ENCODE results near the gene RAD51B. TPM values are rescaled to one million over a fixed set of nuclear protein-coding genes. Genes with fewer than 3 reads are reported as not detected.

Gene RAD51B
- total RNA-seq, 1 experiment from 2014 or later, result 29.9 TPM

GRCh38 chr14:68312884-68313610, 493.5 kb downstream of the RAD51B start:
- no peak overlapping the region for H3K27ac ChIP-seq
- H3K4me1 ChIP-seq (replicated peaks; ENCODE audit: insufficient read depth), result peaks cover 27% of the 10 kb centered on the region
- intact Hi-C loops (cut with micrococcal nuclease; ENCODE audit: unreplicated experiment), result no loop called here
- H3K4me2 ChIP-seq, result no peak overlapping the region
- TF ChIP-seq, protein P1, sequence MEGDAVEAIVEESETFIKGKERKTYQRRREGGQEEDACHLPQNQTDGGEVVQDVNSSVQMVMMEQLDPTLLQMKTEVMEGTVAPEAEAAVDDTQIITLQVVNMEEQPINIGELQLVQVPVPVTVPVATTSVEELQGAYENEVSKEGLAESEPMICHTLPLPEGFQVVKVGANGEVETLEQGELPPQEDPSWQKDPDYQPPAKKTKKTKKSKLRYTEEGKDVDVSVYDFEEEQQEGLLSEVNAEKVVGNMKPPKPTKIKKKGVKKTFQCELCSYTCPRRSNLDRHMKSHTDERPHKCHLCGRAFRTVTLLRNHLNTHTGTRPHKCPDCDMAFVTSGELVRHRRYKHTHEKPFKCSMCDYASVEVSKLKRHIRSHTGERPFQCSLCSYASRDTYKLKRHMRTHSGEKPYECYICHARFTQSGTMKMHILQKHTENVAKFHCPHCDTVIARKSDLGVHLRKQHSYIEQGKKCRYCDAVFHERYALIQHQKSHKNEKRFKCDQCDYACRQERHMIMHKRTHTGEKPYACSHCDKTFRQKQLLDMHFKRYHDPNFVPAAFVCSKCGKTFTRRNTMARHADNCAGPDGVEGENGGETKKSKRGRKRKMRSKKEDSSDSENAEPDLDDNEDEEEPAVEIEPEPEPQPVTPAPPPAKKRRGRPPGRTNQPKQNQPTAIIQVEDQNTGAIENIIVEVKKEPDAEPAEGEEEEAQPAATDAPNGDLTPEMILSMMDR (conservative IDR thresholded peaks at IDR 0.05), result no peak
- no peak for TF ChIP-seq EZH2 (IDR thresholded peaks at IDR 0.05; ENCODE audit: low read depth)
- no peaks in the 10 kb centered on the region for H4K20me1 ChIP-seq (ENCODE audit: insufficient read depth)
- H3K9me2 ChIP-seq (ENCODE audit: insufficient read depth), result no peaks in the 10 kb centered on the region
- no peaks in the 10 kb centered on the region for H3K27me3 ChIP-seq (ENCODE audit: insufficient read depth, low read depth)
- ChIA-PET CTCF (no interaction called here), POLR2A (ENCODE audit: unreplicated experiment) (no interaction called here)
- H3F3A ChIP-seq (ENCODE audit: insufficient read depth, low read depth), result peaks cover 14% of the 10 kb centered on the region
- H3K79me2 ChIP-seq (ENCODE audit: low read depth), result no peaks in the 10 kb centered on the region
- H3K36me3 ChIP-seq (ENCODE audit: low read depth), result no peaks in the 10 kb centered on the region
- H3K4me3 ChIP-seq, result no peak overlapping the region
- no peak for DNase-seq
- BruUV-seq (replicated peaks), result no TSS peak
- no peaks in the 10 kb centered on the region for H3K9me3 ChIP-seq (ENCODE audit: insufficient read depth, low read depth)
- no peak overlapping the region for H2AFZ ChIP-seq

DNA sequence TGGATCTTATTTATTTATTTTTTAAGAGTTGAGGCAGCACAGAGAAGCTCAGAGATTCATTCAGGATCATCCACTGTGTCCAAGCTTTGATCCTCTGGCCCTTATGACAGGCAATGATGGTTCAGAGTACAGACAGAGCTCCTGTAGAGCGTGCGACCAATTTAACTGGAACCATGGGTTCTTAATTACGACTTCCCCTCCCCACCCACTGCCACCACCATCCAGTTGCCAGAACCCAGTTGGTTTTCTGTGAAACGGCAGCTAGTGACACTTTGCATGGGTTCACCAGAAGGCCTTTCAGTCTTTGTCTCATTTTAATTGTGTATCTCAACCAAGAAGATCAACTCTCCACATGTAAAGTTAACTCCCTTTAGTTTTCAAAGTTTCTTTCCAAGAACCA, 495.1 kb downstream of the RAD51B start:
- Histone ChIP-seq H3K27ac (no peak overlapping the region), H3K9me3 (ENCODE audit: insufficient read depth, low read depth) (no peaks in the 10 kb centered on the region), H3K4me2 (no peak overlapping the region), H3K27me3 (ENCODE audit: insufficient read depth, low read depth) (no peaks in the 10 kb centered on the region), H3K9me2 (ENCODE audit: insufficient read depth) (no peaks in the 10 kb centered on the region), H3K79me2 (ENCODE audit: low read depth) (no peaks in the 10 kb centered on the region), H4K20me1 (ENCODE audit: insufficient read depth) (no peaks in the 10 kb centered on the region), H3K4me1 (replicated peaks; ENCODE audit: insufficient read depth) (peaks cover 11% of the 10 kb centered on the region), H2AFZ (no peak overlapping the region), H3K36me3 (ENCODE audit: low read depth) (no peaks in the 10 kb centered on the region), H3F3A (ENCODE audit: insufficient read depth, low read depth) (no peaks in the 10 kb centered on the region), H3K4me3 (no peak overlapping the region)
- DNase-seq, result no peak
- BruUV-seq (replicated peaks), result no TSS peak
- POLR2A ChIA-PET (ENCODE audit: unreplicated experiment), result no interaction called here
- intact Hi-C loops (cut with micrococcal nuclease; ENCODE audit: unreplicated experiment), result no loop called here
- CTCF ChIA-PET, result no interaction called here
- TF ChIP-seq, protein P1 (conservative IDR thresholded peaks at IDR 0.05), result no peak
- TF ChIP-seq EZH2 (IDR thresholded peaks at IDR 0.05; ENCODE audit: low read depth), result no peak

- Histone ChIP-seq H3K4me2 (no peak overlapping the region), H3F3A (ENCODE audit: insufficient read depth, low read depth) (no peaks in the 10 kb centered on the region), H3K27me3 (ENCODE audit: insufficient read depth, low read depth) (no peaks in the 10 kb centered on the region), H3K4me3 (no peak overlapping the region), H3K9me2 (ENCODE audit: insufficient read depth) (no peaks in the 10 kb centered on the region), H4K20me1 (ENCODE audit: insufficient read depth) (no peaks in the 10 kb centered on the region), H2AFZ (no peak overlapping the region), H3K4me1 (replicated peaks; ENCODE audit: insufficient read depth) (peaks cover 7% of the 10 kb centered on the region; the same call in 1 of the 2 replicates), H3K9me3 (ENCODE audit: insufficient read depth, low read depth) (no peaks in the 10 kb centered on the region), H3K36me3 (ENCODE audit: low read depth) (no peaks in the 10 kb centered on the region), H3K79me2 (ENCODE audit: low read depth) (no peaks in the 10 kb centered on the region), H3K27ac (no peak overlapping the region)
- no peak for TF ChIP-seq EZH2 (IDR thresholded peaks at IDR 0.05; ENCODE audit: low read depth)
- TF ChIP-seq, protein P1 (conservative IDR thresholded peaks at IDR 0.05), result no peak
- BruUV-seq (replicated peaks), result no TSS peak
- CTCF ChIA-PET, result no interaction called here
- POLR2A ChIA-PET (ENCODE audit: unreplicated experiment), result no interaction called here
- DNase-seq, result no peak
- intact Hi-C loops (cut with micrococcal nuclease; ENCODE audit: unreplicated experiment), result no loop called here
Measured at GRCh38 chr14:68315081-68315480, 495.5 kb downstream of the RAD51B start.
